Right atrium auricular region (tissue), 2 donors: Measurements from ENCODE around the gene GMDS. TPM values are rescaled to one million over a fixed set of nuclear protein-coding genes. Genes with fewer than 3 reads are reported as not detected.

Experiments used
- DNase-seq: peaks from one replicate; pipeline ENCODE4 v3.0.0-alpha.2; 2019; ENCODE audit warnings: low spot score
- H3K27ac ChIP-seq, 2 donors: fragments of 200-600 bp; sonication (generic); 1 replicate in 1 of 2; 2 replicates in 1 of 2; pipeline ENCODE4 v1.5.1; 2016 to 2019
- H3K27me3 ChIP-seq, 2 donors: fragments of 200-600 bp; sonication (generic); one replicate each; pipeline versions ENCODE4 v1.5.1 to v1.6.0; 2017 to 2019
- H3K36me3 ChIP-seq: fragments of 200-600 bp; sonication (generic); one replicate; pipeline ENCODE4 v1.5.1; 2016
- H3K4me1 ChIP-seq, 2 donors: fragments of 200-600 bp; sonication (generic); one replicate each; pipeline versions ENCODE4 v1.5.1 to v1.6.0; 2017 to 2019
- H3K4me3 ChIP-seq, 2 donors: fragments of 200-600 bp; sonication (generic); 1 replicate in 1 of 2; 2 replicates in 1 of 2; pipeline ENCODE4 v1.5.1; 2017 to 2019; ENCODE audit warnings: mild to moderate bottlenecking in 1 of 2, moderate library complexity in 1 of 2
- H3K9me3 ChIP-seq, 2 donors: fragments of 200-600 bp; sonication (generic); one replicate each; pipeline ENCODE4 v1.5.1; 2019
- CTCF ChIP-seq, 2 donors: fragments of 200-600 bp; sonication (generic); IDR thresholded peaks; one replicate each; pipeline ENCODE4 v1.5.1; 2019; ENCODE audit warnings: antibody characterized with exemption in 2 of 2
- total RNA-seq, 2 donors: library from RNA; depleted of rRNA; stranded (reverse); fragments of >200 nt; gene quantifications; one replicate each; pipeline ENCODE4 v1.1.0, GENCODE V29; 2016

GMDS gene
- total RNA-seq, 2 donors from 2014 or later = 11.1 to 11.8 TPM

- no peaks in the 10 kb centered on the region for H3K27me3 ChIP-seq
- no peak overlapping the region for H3K4me3 ChIP-seq
- no peaks in the 10 kb centered on the region for H3K36me3 ChIP-seq
- peaks cover 0 to 24% of the 10 kb centered on the region in 2 donors for H3K4me1 ChIP-seq
- TF ChIP-seq CTCF (IDR thresholded peaks at IDR 0.05) = no peak
- H3K27ac ChIP-seq = no peak overlapping the region
- DNase-seq = no peak
- H3K9me3 ChIP-seq = no peaks in the 10 kb centered on the region
These were observed 83.3 kb downstream of the GMDS start for GRCh38 chr6:2162079-2162445.

DNA sequence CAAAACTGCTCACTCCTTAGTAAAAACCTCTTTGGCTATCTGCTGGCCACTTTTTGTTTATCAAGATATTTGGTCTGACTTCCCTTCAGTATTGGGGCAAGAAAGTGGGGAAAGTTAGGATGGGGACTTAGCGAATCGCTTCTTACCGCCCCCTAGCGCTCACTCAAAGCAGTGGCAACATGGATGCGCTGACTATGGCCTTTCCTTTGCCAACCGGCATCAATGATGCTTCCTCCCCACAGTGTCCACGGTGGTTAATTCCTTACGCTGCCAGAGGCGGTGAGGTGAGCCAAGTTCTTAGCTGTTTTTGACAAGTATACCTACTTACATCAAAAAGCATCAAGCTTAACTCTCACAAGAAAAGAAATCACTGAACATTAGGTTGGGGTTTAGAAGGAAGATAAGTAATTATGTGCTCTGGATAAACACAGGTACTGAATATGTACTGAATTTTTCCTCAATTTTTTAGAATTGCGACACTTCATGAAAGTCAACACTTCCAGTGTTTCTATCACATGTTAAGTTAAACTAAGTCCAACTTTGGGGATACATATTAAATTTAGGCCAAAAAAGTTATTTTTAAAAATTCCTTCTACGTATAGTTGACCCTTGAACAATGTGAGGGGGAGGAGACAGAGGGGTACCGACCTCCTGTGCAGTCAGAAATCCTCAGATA is 86.7 kb downstream of the GMDS start:
- DNase-seq = no peak
- Histone ChIP-seq H3K27ac (no peak overlapping the region), H3K36me3 (no peaks in the 10 kb centered on the region), H3K4me1 (peaks cover 0 to 27% of the 10 kb centered on the region in 2 donors), H3K9me3 (no peaks in the 10 kb centered on the region), H3K4me3 (no peak overlapping the region), H3K27me3 (no peaks in the 10 kb centered on the region)
- TF ChIP-seq CTCF (IDR thresholded peaks at IDR 0.05) = peak in 1 of 2 donors; percentile 39

DNA sequence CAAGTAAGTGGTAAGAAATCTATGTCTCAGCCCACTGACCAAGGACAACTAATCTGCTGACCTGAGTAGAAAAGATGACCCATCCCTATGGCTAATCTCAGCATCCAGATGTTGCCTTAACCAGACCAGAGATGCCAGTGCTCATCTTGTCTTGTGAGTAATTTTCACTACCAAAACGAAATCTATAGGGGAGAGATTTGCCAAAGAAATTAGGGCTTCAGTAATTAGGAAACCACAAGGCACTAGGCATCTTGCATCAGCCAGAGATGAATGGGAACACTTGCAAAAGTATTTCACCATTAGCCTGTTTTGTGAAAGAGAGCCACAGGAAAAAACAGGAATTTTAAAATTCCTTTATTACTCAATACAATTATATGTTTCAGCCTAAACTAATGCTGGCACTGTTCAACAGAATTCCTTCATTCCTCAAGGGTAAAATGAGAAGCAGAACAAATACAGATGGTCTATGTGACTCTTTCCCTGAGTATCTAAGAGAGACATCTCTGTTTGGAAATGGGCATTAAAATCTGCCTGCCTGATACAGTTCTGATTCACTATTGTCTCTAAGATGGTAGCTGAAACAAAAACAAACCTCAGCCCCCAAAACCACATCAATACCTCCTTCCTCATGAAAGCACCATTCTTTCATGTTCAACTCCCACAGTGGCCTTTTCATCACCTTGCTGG is 87.8 kb downstream of the GMDS start:
- Histone ChIP-seq H3K27ac (no peak overlapping the region), H3K27me3 (no peaks in the 10 kb centered on the region), H3K36me3 (no peaks in the 10 kb centered on the region), H3K4me3 (no peak overlapping the region), H3K9me3 (no peaks in the 10 kb centered on the region), H3K4me1 (peaks cover 0 to 25% of the 10 kb centered on the region in 2 donors)
- TF ChIP-seq CTCF (IDR thresholded peaks at IDR 0.05) = no peak
- no peak for DNase-seq

- H3K27ac ChIP-seq = no peak overlapping the region
- H3K36me3 ChIP-seq = no peaks in the 10 kb centered on the region
These were observed 90.2 kb downstream of the GMDS start for GRCh38 chr6:2155206-2155605.

GRCh38 chr6:2149361-2150006 is 95.9 kb downstream of the GMDS start:
- Histone ChIP-seq H3K4me3 (no peak overlapping the region), H3K27me3 (no peaks in the 10 kb centered on the region), H3K4me1 (no peaks in the 10 kb centered on the region), H3K27ac (no peak overlapping the region), H3K36me3 (no peaks in the 10 kb centered on the region), H3K9me3 (no peaks in the 10 kb centered on the region)
- DNase-seq = no peak
- TF ChIP-seq CTCF (IDR thresholded peaks at IDR 0.05) = no peak

More at GRCh38 chr6:2155206-2155605, 90.2 kb downstream of the GMDS start:
- Histone ChIP-seq H3K27me3 (no peaks in the 10 kb centered on the region), H3K4me1 (peaks cover 0 to 12% of the 10 kb centered on the region in 2 donors), H3K4me3 (no peak overlapping the region), H3K9me3 (no peaks in the 10 kb centered on the region)
- no peak for TF ChIP-seq CTCF (IDR thresholded peaks at IDR 0.05)
- no peak for DNase-seq
